ENCODE measurements around the gene ITPRIP.

ITPRIP gene

DNA sequence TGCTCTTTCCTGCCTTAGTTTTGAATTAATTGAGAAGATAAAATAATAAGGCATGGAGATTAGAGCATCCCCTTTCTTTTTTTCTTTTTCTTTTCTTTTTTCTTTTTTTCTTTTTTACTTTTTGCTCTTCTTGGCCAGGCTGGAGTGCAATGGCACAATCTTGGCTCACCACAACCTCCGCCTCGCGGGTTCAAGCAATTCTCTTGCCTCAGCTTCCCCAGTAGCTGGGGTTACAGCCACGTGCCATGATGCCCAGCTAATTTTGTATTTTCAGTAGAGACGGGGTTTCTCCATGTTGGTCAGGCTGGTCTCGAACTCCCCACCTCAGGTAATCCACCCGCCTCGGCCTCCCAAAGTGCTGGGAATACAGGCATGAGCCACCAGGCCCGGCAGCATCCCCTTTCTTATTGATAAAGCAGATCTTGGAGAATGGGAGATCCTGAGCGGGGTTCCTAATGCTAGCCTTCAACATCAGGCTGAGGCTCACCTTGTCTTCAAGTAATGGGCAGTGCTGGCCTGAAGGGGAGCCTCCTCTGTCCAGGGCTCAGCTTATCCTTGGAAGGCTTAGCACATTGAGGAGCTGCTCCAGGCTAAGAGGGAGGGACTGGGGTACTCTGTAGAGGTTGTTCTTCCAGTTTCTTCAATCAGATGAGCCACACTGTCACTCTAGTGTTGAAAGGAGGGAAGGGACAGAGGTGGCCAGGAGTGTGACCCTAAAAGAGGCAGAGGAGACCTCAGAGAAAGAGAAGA is 41.4 kb downstream of the ITPRIP start:
- TF ChIP-seq EZH2 (IDR thresholded peaks at IDR 0.05; ENCODE audit: borderline replicate concordance, low read depth, low read length, severe bottlenecking), result no peak
- TF ChIP-seq, protein P1, sequence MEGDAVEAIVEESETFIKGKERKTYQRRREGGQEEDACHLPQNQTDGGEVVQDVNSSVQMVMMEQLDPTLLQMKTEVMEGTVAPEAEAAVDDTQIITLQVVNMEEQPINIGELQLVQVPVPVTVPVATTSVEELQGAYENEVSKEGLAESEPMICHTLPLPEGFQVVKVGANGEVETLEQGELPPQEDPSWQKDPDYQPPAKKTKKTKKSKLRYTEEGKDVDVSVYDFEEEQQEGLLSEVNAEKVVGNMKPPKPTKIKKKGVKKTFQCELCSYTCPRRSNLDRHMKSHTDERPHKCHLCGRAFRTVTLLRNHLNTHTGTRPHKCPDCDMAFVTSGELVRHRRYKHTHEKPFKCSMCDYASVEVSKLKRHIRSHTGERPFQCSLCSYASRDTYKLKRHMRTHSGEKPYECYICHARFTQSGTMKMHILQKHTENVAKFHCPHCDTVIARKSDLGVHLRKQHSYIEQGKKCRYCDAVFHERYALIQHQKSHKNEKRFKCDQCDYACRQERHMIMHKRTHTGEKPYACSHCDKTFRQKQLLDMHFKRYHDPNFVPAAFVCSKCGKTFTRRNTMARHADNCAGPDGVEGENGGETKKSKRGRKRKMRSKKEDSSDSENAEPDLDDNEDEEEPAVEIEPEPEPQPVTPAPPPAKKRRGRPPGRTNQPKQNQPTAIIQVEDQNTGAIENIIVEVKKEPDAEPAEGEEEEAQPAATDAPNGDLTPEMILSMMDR (IDR thresholded peaks at IDR 0.05; ENCODE audit: borderline replicate concordance, extremely low read depth, low read length, poor library complexity, severe bottlenecking), result no peak
- no peak overlapping the region for H3K4me3 ChIP-seq (ENCODE audit: low read depth in 1 of 2, low read length in 2 of 2)
- H4K20me1 ChIP-seq (ENCODE audit: insufficient read depth, low read length), result no peaks in the 10 kb centered on the region
- ATAC-seq (ENCODE audit: insufficient read depth, low read depth), result no peak
- no peak overlapping the region for H3K27ac ChIP-seq (ENCODE audit: low read length)
- H3K79me2 ChIP-seq (ENCODE audit: insufficient read depth, low read length), result no peaks in the 10 kb centered on the region
- H3K9ac ChIP-seq (ENCODE audit: low read depth, low read length), result no peak overlapping the region
- H3K27me3 ChIP-seq (ENCODE audit: insufficient read depth, low read length, poor library complexity), result peaks cover 34% of the 10 kb centered on the region
- DNase-seq, result no peak
- H3K4me1 ChIP-seq (ENCODE audit: insufficient read depth, low read length), result 0 out of 2 replicates have a peak, but pooled peaks cover 2% of the 10 kb centered on the region
- no peak overlapping the region for H2AFZ ChIP-seq (ENCODE audit: low read depth, low read length)
- H3K36me3 ChIP-seq (ENCODE audit: insufficient read depth, low read length), result no peaks in the 10 kb centered on the region
- H3K9me3 ChIP-seq (ENCODE audit: insufficient read depth, low read length, severe bottlenecking), result no peaks in the 10 kb centered on the region
- no peak overlapping the region for H3K4me2 ChIP-seq (ENCODE audit: insufficient read depth, low read length)

DNA sequence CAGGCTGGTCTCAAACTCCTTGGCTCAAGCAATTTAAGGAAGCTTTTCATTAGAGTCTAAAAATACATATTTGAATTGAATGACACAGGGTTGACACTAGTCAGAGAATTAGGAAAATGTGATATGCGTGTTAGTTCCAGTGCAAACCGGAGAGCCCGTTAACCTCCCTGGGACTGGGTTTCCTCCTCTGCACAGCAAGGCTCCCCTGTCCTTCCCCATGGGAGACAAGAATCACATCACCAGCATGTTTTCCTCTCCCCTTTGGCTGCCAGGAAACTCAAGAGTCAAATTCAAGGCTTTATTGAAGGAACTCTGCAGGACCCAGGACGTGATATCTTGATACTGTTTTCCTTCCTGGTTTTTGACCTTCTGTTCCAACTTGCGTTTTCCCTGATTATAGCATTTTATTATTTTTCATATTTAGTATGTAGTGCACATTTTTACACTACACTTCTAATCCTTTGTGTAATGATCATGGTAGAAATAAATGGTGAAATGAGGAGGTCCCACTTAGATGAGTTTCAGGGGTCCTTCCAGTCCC is 44.4 kb downstream of the ITPRIP start:
- H3K36me3 ChIP-seq (ENCODE audit: insufficient read depth, low read length), result no peaks in the 10 kb centered on the region
- H3K27ac ChIP-seq (ENCODE audit: low read length), result no peak overlapping the region
- H3K79me2 ChIP-seq (ENCODE audit: insufficient read depth, low read length), result no peaks in the 10 kb centered on the region
- peaks cover 5% of the 10 kb centered on the region for H3K4me1 ChIP-seq (ENCODE audit: insufficient read depth, low read length)
- ATAC-seq (ENCODE audit: insufficient read depth, low read depth) (no peak), DNase-seq (no peak)
- no peak overlapping the region for H2AFZ ChIP-seq (ENCODE audit: low read depth, low read length)
- H3K27me3 ChIP-seq (ENCODE audit: insufficient read depth, low read length, poor library complexity), result peaks cover 43% of the 10 kb centered on the region
- no peak overlapping the region for H3K4me2 ChIP-seq (ENCODE audit: insufficient read depth, low read length)
- H3K9ac ChIP-seq (ENCODE audit: low read depth, low read length), result no peak overlapping the region
- TF ChIP-seq EZH2 (IDR thresholded peaks at IDR 0.05; ENCODE audit: borderline replicate concordance, low read depth, low read length, severe bottlenecking), result no peak
- TF ChIP-seq, protein P1 (IDR thresholded peaks at IDR 0.05; ENCODE audit: borderline replicate concordance, extremely low read depth, low read length, poor library complexity, severe bottlenecking), result no peak
- no peaks in the 10 kb centered on the region for H3K9me3 ChIP-seq (ENCODE audit: insufficient read depth, low read length, severe bottlenecking)
- no peaks in the 10 kb centered on the region for H4K20me1 ChIP-seq (ENCODE audit: insufficient read depth, low read length)
- H3K4me3 ChIP-seq (ENCODE audit: low read depth in 1 of 2, low read length in 2 of 2), result no peak overlapping the region

DNA sequence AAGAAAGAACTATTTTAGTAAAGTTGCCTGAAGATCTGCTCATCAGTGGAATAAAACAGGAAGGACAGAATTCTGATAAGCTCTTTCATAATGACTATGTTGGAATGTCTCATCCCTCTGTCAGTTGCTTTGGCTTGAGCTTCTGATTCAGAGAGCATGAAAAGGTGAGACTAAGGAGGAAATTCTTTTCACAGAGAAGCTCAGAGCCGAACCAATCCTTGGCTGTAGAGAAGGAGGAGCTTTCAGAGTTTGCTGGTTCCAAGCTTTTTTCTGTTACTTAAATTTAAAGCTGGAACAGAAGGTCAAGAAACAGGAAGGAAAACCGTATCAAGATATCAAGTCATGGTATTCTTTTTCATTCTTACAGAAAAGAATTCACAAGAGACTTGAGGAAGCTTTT is 45.3 kb downstream of the ITPRIP start:
- Histone ChIP-seq H3K79me2 (ENCODE audit: insufficient read depth, low read length) (no peaks in the 10 kb centered on the region), H3K4me1 (ENCODE audit: insufficient read depth, low read length) (peaks cover 5% of the 10 kb centered on the region), H3K36me3 (ENCODE audit: insufficient read depth, low read length) (no peaks in the 10 kb centered on the region), H3K9me3 (ENCODE audit: insufficient read depth, low read length, severe bottlenecking) (no peaks in the 10 kb centered on the region), H4K20me1 (ENCODE audit: insufficient read depth, low read length) (no peaks in the 10 kb centered on the region), H3K27ac (ENCODE audit: low read length) (no peak overlapping the region), H2AFZ (ENCODE audit: low read depth, low read length) (no peak overlapping the region), H3K4me2 (ENCODE audit: insufficient read depth, low read length) (no peak overlapping the region), H3K9ac (ENCODE audit: low read depth, low read length) (no peak overlapping the region), H3K27me3 (ENCODE audit: insufficient read depth, low read length, poor library complexity) (peaks cover 38% of the 10 kb centered on the region), H3K4me3 (ENCODE audit: low read depth in 1 of 2, low read length in 2 of 2) (no peak overlapping the region)
- ATAC-seq (ENCODE audit: insufficient read depth, low read depth) (no peak), DNase-seq (no peak)
- TF ChIP-seq, protein P1 (IDR thresholded peaks at IDR 0.05; ENCODE audit: borderline replicate concordance, extremely low read depth, low read length, poor library complexity, severe bottlenecking), result no peak
- TF ChIP-seq EZH2 (IDR thresholded peaks at IDR 0.05; ENCODE audit: borderline replicate concordance, low read depth, low read length, severe bottlenecking), result no peak

Data from DND-41 (cell line).